GM18499 (cell line): ENCODE data around the gene PMPCA.

ENCODE experiments used
- ATAC-seq: cut with Tn5 transposase; IDR thresholded peaks from one replicate; pipeline ENCODE4 v1.9.1; 2021; ENCODE audit warnings: moderate number of reproducible peaks; ENCODE audit not compliant: insufficient read depth, unreplicated experiment

Gene PMPCA

GRCh38 chr9:136473354-136473721 is 62.9 kb downstream of the PMPCA start:
- no peak for ATAC-seq
